Stimulated activated CD4-positive, alpha-beta T cell treated with anti-CD3 and anti-CD28 coated beads, Interleukin-1b, Interleukin-23, amount 100 ng/mL, for 4 hours (primary cell): ENCODE results near the gene PCDHB11.
"Not testable (repeated sequence)": the region's sequence is repeated elsewhere in the genome, so short reads cannot be mapped to it uniquely, and the experiment has no call there.

Experiments used
- DNase-seq, 2 donors: peaks; one replicate each; pipeline ENCODE4 v3.0.0-alpha.2; 2020; ENCODE audit warnings: low read depth in 2 of 2

Gene PCDHB11

GRCh38 chr5:141186897-141187512 lies 12.4 kb upstream of the PCDHB11 start, which contains the start of gene PCDHB9:
TSS of gene PCDHB9 (plus strand) at chr5:141187161. CDS start at chr5:141187319, 158 bp downstream.
- peak in 1 of 2 donors; percentile 11 for DNase-seq

- DNase-seq, result not testable (repeated sequence)
These were observed 10.7 kb upstream of the PCDHB11 start for GRCh38 chr5:141188682-141189081.

GRCh38 chr5:141189131-141189530 lies 10.3 kb upstream of the PCDHB11 start:
- not testable (repeated sequence) for DNase-seq

GRCh38 chr5:141192110-141192725 lies 7.2 kb upstream of the PCDHB11 start, which contains the start of gene PCDHB10:
TSS of gene PCDHB10 (plus strand) at chr5:141192353. CDS start at chr5:141192553, 200 bp downstream.
- peak in 1 of 2 donors; percentile 12 for DNase-seq

GRCh38 chr5:141194332-141194731 lies 5.1 kb upstream of the PCDHB11 start:
- DNase-seq, result not testable (repeated sequence)

GRCh38 chr5:141196363-141196762 lies 3.1 kb upstream of the PCDHB11 start:
- DNase-seq, result no peak

- not testable (repeated sequence) for DNase-seq
These were observed 1.7 kb downstream of the PCDHB11 start for GRCh38 chr5:141201126-141201525.

- DNase-seq, result not testable (repeated sequence)
These were observed 2.2 kb downstream of the PCDHB11 start for GRCh38 chr5:141201646-141202045.

GRCh38 chr5:141208478-141208877 lies 9.1 kb downstream of the PCDHB11 start, which contains the start of gene PCDHB12:
TSS of gene PCDHB12 (plus strand) at chr5:141208719. CDS start at chr5:141208908, 189 bp downstream.
- DNase-seq, result no peak

- DNase-seq, result not testable (repeated sequence)
These were observed 10.9 kb downstream of the PCDHB11 start for GRCh38 chr5:141210281-141210680.

GRCh38 chr5:141210849-141211248 lies 11.4 kb downstream of the PCDHB11 start:
- DNase-seq, result not testable (repeated sequence)

GRCh38 chr5:141213656-141214339 lies 14.4 kb downstream of the PCDHB11 start, which contains the start of gene PCDHB13:
TSS of gene PCDHB13 (plus strand) at chr5:141213919. CDS start at chr5:141214124, 205 bp downstream.
- DNase-seq, result peak in 1 of 2 donors; percentile 5

GRCh38 chr5:141214583-141214982 lies 15.2 kb downstream of the PCDHB11 start:
- not testable (repeated sequence) for DNase-seq

GRCh38 chr5:141215504-141215903 lies 16.1 kb downstream of the PCDHB11 start:
- DNase-seq, result not testable (repeated sequence)

- DNase-seq, result not testable (repeated sequence)
These were observed 16.6 kb downstream of the PCDHB11 start for GRCh38 chr5:141216035-141216434.

GRCh38 chr5:141223112-141223783 lies 23.8 kb downstream of the PCDHB11 start, which contains the start of gene PCDHB14:
TSS of gene PCDHB14 (plus strand) at chr5:141223343. CDS start at chr5:141223506, 163 bp downstream.
- no peak for DNase-seq

GRCh38 chr5:141224844-141225243 lies 25.4 kb downstream of the PCDHB11 start:
- not testable (repeated sequence) for DNase-seq

GRCh38 chr5:141225421-141225820 lies 26.0 kb downstream of the PCDHB11 start:
- not testable (repeated sequence) for DNase-seq

- DNase-seq, result no peak
These were observed 34.8 kb downstream of the PCDHB11 start for GRCh38 chr5:141234109-141234667.

GRCh38 chr5:141235922-141236321 lies 36.5 kb downstream of the PCDHB11 start:
- not testable (repeated sequence) for DNase-seq
